ENCODE measurements around the gene UBR2.
"Not testable (repeated sequence)": the region's sequence is repeated elsewhere in the genome, so short reads cannot be mapped to it uniquely, and the experiment has no call there.

UBR2 gene

GRCh38 chr6:42729731-42730130, 165.9 kb downstream of the UBR2 start:
- no peak for DNase-seq

- DNase-seq: not testable (repeated sequence)
Observed at GRCh38 chr6:42733867-42734481, 170.1 kb downstream of the UBR2 start.

- no peak for DNase-seq
Observed at GRCh38 chr6:42735976-42736375, 172.1 kb downstream of the UBR2 start.

GRCh38 chr6:42740725-42741124, 176.9 kb downstream of the UBR2 start:
- no peak for DNase-seq

GRCh38 chr6:42742116-42742894, 178.5 kb downstream of the UBR2 start:
- no peak for DNase-seq
